Measurements from ENCODE around the gene AMZ1.
"Not testable (repeated sequence)": the region's sequence is repeated elsewhere in the genome, so short reads cannot be mapped to it uniquely, and the experiment has no call there.

Gene AMZ1

DNA sequence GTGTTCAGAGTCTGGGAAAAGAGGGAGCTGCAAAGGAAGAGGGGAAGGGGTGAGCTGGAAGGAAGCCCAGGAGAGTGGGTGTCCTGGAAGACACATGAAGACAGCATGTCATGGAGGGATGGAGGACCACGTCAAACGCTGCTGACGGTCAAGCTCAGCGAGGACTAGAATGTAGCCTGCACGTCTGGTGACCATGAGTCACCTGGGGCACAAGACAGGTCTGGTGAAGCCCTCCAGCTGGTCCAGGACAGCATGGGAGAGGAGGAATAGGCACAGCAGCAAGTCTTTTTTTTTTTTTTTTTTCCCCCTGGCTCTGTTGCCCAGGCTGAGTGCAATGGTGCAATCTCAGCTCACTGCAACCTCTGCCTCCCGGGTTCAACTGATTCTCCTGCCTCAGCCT is 19.6 kb upstream of the AMZ1 start:
- H3K79me1 ChIP-seq (ENCODE audit: low read length): no peaks in the 10 kb centered on the region
- H4K91ac ChIP-seq (ENCODE audit: low read depth, low read length): no peak overlapping the region
- H3K18ac ChIP-seq (ENCODE audit: low read length): no peak overlapping the region
- peaks cover 3 to 7% of the 10 kb centered on the region in 2 experiments for H3K4me1 ChIP-seq (ENCODE audit: control insufficient read depth in 1 of 2, insufficient read depth in 2 of 2, low read length in 2 of 2)
- H3K14ac ChIP-seq (ENCODE audit: low read length): no peak overlapping the region
- WGBS (ENCODE audit: extremely low coverage, insufficient coverage, insufficient read length): no CpG with 5 or more reads among the region's 6 CpGs
- H3K36me3 ChIP-seq (ENCODE audit: control insufficient read depth in 1 of 2, insufficient read depth in 2 of 2, low read length in 2 of 2): no peaks in the 10 kb centered on the region
- DNase-seq: peak; percentile 72 to 79
- H2AK5ac ChIP-seq (ENCODE audit: low read length): peak overlapping the region; percentile 49
- H3K23ac ChIP-seq (ENCODE audit: low read length): no peak overlapping the region
- H4K8ac ChIP-seq (ENCODE audit: low read depth, low read length): no peak overlapping the region
- H2BK12ac ChIP-seq (ENCODE audit: low read length): peak overlapping the region; percentile 6
- no peak overlapping the region for H3K27ac ChIP-seq (ENCODE audit: low read depth, low read length)
- no peak overlapping the region for H3K4me3 ChIP-seq (ENCODE audit: low read depth, low read length)
- no peaks in the 10 kb centered on the region for H3K9me3 ChIP-seq (ENCODE audit: insufficient read depth, low read depth, low read length)
- H2BK5ac ChIP-seq (ENCODE audit: low read depth, low read length, poor library complexity): no peak overlapping the region
- no peak overlapping the region for H3K4ac ChIP-seq (ENCODE audit: low read depth, low read length)
- H3K9ac ChIP-seq (ENCODE audit: low read length): no peak overlapping the region
- H3K4me2 ChIP-seq (ENCODE audit: low read length): no peak overlapping the region
- H4K12ac ChIP-seq (ENCODE audit: low read depth, low read length): no peak overlapping the region
- no peak overlapping the region for H2AFZ ChIP-seq (ENCODE audit: insufficient read depth, low read length, poor library complexity)
- no peaks in the 10 kb centered on the region for H3K27me3 ChIP-seq (ENCODE audit: insufficient read depth, low read length)
- no peak overlapping the region for H2BK120ac ChIP-seq (ENCODE audit: insufficient read depth, low read length, poor library complexity)
- H3K79me2 ChIP-seq (ENCODE audit: control insufficient read depth, insufficient read depth, low read length, poor library complexity): no peaks in the 10 kb centered on the region

DNA sequence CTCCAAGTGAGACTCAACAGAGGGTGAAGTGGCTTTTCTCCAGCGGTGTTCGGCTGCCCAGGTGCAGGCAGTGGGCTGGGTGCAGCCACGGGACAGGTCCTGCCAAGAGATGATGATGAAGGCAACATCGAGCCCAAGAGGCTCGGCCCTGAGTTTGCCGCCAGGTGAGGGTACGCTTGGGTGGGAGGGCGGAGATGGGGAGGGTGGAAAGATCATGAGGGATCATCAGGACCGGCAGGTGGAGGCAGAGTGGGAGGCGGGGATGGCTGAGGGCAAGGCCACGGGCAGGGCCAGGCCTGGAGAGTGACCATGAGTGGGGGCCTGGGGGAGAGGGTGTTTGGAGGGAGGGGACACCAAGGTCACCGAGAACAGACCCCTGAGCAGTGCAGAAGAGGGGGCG is 17.8 kb upstream of the AMZ1 start:
- WGBS (ENCODE audit: extremely low coverage, insufficient coverage, insufficient read length): no CpG with 5 or more reads among the region's 13 CpGs
- Histone ChIP-seq H4K91ac (ENCODE audit: low read depth, low read length) (no peak overlapping the region), H3K18ac (ENCODE audit: low read length) (no peak overlapping the region), H2BK120ac (ENCODE audit: insufficient read depth, low read length, poor library complexity) (no peak overlapping the region), H4K8ac (ENCODE audit: low read depth, low read length) (no peak overlapping the region), H3K4me2 (ENCODE audit: low read length) (no peak overlapping the region), H3K36me3 (ENCODE audit: control insufficient read depth in 1 of 2, insufficient read depth in 2 of 2, low read length in 2 of 2) (no peaks in the 10 kb centered on the region), H3K4me1 (ENCODE audit: control insufficient read depth in 1 of 2, insufficient read depth in 2 of 2, low read length in 2 of 2) (peaks cover 3 to 7% of the 10 kb centered on the region in 2 experiments), H3K9me3 (ENCODE audit: insufficient read depth, low read depth, low read length) (peaks cover 3% of the 10 kb centered on the region), H3K27me3 (ENCODE audit: insufficient read depth, low read length) (no peaks in the 10 kb centered on the region), H3K4ac (ENCODE audit: low read depth, low read length) (no peak overlapping the region), H3K9ac (ENCODE audit: low read length) (no peak overlapping the region), H3K23ac (ENCODE audit: low read length) (no peak overlapping the region), H3K27ac (ENCODE audit: low read depth, low read length) (no peak overlapping the region), H3K79me1 (ENCODE audit: low read length) (no peaks in the 10 kb centered on the region), H3K14ac (ENCODE audit: low read length) (no peak overlapping the region), H2AK5ac (ENCODE audit: low read length) (no peak overlapping the region), H2AFZ (ENCODE audit: insufficient read depth, low read length, poor library complexity) (no peak overlapping the region), H2BK12ac (ENCODE audit: low read length) (no peak overlapping the region), H2BK5ac (ENCODE audit: low read depth, low read length, poor library complexity) (no peak overlapping the region), H3K79me2 (ENCODE audit: control insufficient read depth, insufficient read depth, low read length, poor library complexity) (no peaks in the 10 kb centered on the region), H4K12ac (ENCODE audit: low read depth, low read length) (no peak overlapping the region), H3K4me3 (ENCODE audit: low read depth, low read length) (no peak overlapping the region)
- DNase-seq: no peak

DNA sequence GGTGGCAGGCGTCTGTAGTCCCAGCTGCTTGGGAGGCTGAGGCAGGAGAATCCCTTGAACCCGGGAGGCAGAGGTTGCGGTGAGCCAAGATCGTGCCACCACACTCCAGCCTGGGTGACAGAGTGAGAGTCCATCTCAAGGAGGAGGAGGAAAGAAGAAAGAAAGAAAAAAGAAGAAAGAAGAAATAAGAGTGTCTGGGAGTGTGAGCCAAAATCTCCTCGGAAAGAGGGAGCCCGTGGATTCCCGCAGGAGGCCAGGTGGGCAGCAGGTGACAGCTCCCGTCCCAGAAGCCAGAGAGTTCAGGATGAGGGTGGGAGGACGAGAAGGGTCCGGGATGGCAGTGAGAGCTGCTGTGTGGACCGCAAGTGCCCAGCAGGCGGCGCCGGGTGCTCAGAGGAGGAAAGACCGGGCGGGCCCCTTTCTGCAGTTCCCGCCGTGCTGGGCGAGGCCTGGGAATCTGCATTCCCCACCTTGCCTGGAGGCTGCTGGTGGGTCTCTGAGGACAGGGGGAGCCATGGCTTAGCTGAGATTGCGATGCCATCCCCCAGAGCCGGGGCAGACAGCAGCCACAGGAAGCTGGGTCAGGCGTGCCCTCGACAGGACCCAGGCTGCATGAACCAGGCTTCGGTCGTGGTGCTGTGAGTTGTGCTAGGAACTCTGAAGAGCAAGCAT is 17.1 kb upstream of the AMZ1 start:
- Histone ChIP-seq H3K27me3 (ENCODE audit: insufficient read depth, low read length) (no peaks in the 10 kb centered on the region), H2BK120ac (ENCODE audit: insufficient read depth, low read length, poor library complexity) (no peak overlapping the region), H3K4ac (ENCODE audit: low read depth, low read length) (no peak overlapping the region), H3K4me2 (ENCODE audit: low read length) (no peak overlapping the region), H4K12ac (ENCODE audit: low read depth, low read length) (no peak overlapping the region), H3K79me1 (ENCODE audit: low read length) (no peaks in the 10 kb centered on the region), H3K36me3 (ENCODE audit: control insufficient read depth in 1 of 2, insufficient read depth in 2 of 2, low read length in 2 of 2) (no peaks in the 10 kb centered on the region), H3K14ac (ENCODE audit: low read length) (no peak overlapping the region), H3K9me3 (ENCODE audit: insufficient read depth, low read depth, low read length) (peaks cover 7% of the 10 kb centered on the region), H4K91ac (ENCODE audit: low read depth, low read length) (no peak overlapping the region), H3K79me2 (ENCODE audit: control insufficient read depth, insufficient read depth, low read length, poor library complexity) (no peaks in the 10 kb centered on the region), H3K4me1 (ENCODE audit: control insufficient read depth in 1 of 2, insufficient read depth in 2 of 2, low read length in 2 of 2) (peaks cover 3 to 7% of the 10 kb centered on the region in 2 experiments), H3K4me3 (ENCODE audit: low read depth, low read length) (no peak overlapping the region), H2BK5ac (ENCODE audit: low read depth, low read length, poor library complexity) (no peak overlapping the region), H2AFZ (ENCODE audit: insufficient read depth, low read length, poor library complexity) (no peak overlapping the region), H3K18ac (ENCODE audit: low read length) (no peak overlapping the region), H3K27ac (ENCODE audit: low read depth, low read length) (no peak overlapping the region), H3K9ac (ENCODE audit: low read length) (no peak overlapping the region), H2BK12ac (ENCODE audit: low read length) (no peak overlapping the region), H3K23ac (ENCODE audit: low read length) (no peak overlapping the region), H2AK5ac (ENCODE audit: low read length) (peak overlapping the region; percentile 71), H4K8ac (ENCODE audit: low read depth, low read length) (no peak overlapping the region)
- no CpG with 5 or more reads among the region's 25 CpGs for WGBS (ENCODE audit: extremely low coverage, insufficient coverage, insufficient read length)
- DNase-seq: peak; percentile 69 to 80

DNA sequence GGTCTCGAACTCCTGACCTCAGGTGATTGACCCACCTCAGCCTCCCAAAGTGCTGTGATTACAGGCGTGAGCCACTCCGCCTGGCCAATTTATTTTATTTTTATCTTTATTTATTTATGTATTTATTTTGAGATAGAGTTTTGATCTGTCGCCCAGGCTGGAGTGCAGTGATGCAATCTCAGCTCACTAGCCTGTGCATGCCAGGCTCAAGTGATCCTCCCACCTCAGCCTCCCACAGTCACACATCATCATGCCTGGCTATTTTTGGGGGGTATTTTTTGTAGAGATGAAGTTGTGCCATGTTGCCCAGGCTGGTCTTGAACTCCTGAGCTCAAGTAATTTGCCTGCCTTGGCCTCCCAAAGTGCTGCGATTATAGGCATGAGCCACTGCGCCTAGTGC is 14.8 kb upstream of the AMZ1 start:
- not testable (repeated sequence) for H2BK12ac ChIP-seq (ENCODE audit: low read length); H3K4me1 ChIP-seq (ENCODE audit: control insufficient read depth in 1 of 2, insufficient read depth in 2 of 2, low read length in 2 of 2); H4K8ac ChIP-seq (ENCODE audit: low read depth, low read length); H3K18ac ChIP-seq (ENCODE audit: low read length); H4K91ac ChIP-seq (ENCODE audit: low read depth, low read length); H3K14ac ChIP-seq (ENCODE audit: low read length); H3K9me3 ChIP-seq (ENCODE audit: insufficient read depth, low read depth, low read length); H2BK5ac ChIP-seq (ENCODE audit: low read depth, low read length, poor library complexity); H3K23ac ChIP-seq (ENCODE audit: low read length); H3K79me1 ChIP-seq (ENCODE audit: low read length); H3K4me2 ChIP-seq (ENCODE audit: low read length); H3K4ac ChIP-seq (ENCODE audit: low read depth, low read length); H2BK120ac ChIP-seq (ENCODE audit: insufficient read depth, low read length, poor library complexity); H3K4me3 ChIP-seq (ENCODE audit: low read depth, low read length); H2AK5ac ChIP-seq (ENCODE audit: low read length); H2AFZ ChIP-seq (ENCODE audit: insufficient read depth, low read length, poor library complexity); DNase-seq; H3K27ac ChIP-seq (ENCODE audit: low read depth, low read length); H3K79me2 ChIP-seq (ENCODE audit: control insufficient read depth, insufficient read depth, low read length, poor library complexity); H3K36me3 ChIP-seq (ENCODE audit: control insufficient read depth in 1 of 2, insufficient read depth in 2 of 2, low read length in 2 of 2); H4K12ac ChIP-seq (ENCODE audit: low read depth, low read length); H3K27me3 ChIP-seq (ENCODE audit: insufficient read depth, low read length); H3K9ac ChIP-seq (ENCODE audit: low read length)
- no CpG with 5 or more reads among the region's 6 CpGs for WGBS (ENCODE audit: extremely low coverage, insufficient coverage, insufficient read length)
